B cell (primary cell): ENCODE data around the gene SEPTIN5.

ENCODE experiments used
- EZH2 ChIP-seq: IDR thresholded peaks from 2 replicates; pipeline ENCODE4 v1.6.1; 2012; ENCODE audit warnings: borderline replicate concordance, low read depth, mild to moderate bottlenecking, moderate library complexity, low read length; ENCODE audit not compliant: insufficient read depth, poor library complexity, severe bottlenecking
- TF ChIP-seq, protein P1 (sequence below): fragments of 200-600 bp; IDR thresholded peaks from one replicate; pipeline ENCODE4 v1.8.0; 2022; ENCODE audit warnings: antibody characterized with exemption, mild to moderate bottlenecking

DNA sequence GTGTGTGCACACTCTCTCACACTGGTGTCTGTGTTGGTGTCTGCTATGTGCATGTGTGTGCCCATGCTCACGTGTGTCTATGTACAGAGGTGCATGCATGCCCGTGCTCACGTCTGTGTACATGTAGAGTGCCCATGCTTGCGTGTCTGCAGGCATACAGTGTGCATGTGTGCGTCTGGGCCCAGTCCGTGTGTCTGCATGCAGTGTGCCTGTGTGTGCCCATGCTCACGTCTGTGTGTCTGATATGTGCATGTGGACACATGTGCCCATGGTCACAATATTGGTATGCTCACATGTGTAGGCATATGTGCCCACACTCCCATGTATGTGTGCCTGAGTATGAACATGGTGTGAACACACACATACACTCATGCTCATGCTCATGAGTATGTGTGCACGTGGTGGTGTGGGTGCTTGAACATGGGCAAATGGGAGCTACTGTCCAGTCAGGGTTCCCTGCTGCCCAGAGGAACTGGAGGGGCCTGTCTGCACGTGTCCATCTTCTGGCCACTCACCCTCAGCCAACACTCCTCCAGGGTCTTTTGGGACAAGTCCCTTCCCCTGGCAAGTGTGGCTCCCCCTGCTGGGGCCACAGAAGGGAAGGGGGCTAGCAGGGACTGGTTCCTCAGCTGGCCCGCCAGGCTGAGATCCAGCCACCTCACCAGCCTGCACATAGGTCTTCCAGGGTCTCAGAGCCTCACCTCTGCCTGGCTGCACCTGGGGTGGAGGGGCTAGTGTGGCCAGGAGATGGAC, 39.0 kb downstream of the SEPTIN5 start:
- TF ChIP-seq, protein P1, sequence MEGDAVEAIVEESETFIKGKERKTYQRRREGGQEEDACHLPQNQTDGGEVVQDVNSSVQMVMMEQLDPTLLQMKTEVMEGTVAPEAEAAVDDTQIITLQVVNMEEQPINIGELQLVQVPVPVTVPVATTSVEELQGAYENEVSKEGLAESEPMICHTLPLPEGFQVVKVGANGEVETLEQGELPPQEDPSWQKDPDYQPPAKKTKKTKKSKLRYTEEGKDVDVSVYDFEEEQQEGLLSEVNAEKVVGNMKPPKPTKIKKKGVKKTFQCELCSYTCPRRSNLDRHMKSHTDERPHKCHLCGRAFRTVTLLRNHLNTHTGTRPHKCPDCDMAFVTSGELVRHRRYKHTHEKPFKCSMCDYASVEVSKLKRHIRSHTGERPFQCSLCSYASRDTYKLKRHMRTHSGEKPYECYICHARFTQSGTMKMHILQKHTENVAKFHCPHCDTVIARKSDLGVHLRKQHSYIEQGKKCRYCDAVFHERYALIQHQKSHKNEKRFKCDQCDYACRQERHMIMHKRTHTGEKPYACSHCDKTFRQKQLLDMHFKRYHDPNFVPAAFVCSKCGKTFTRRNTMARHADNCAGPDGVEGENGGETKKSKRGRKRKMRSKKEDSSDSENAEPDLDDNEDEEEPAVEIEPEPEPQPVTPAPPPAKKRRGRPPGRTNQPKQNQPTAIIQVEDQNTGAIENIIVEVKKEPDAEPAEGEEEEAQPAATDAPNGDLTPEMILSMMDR: no peak
- TF ChIP-seq EZH2: no peak
